ENCODE results near the gene PPP1R9A.

GRCh38 chr7:94973844-94974243 lies 66.5 kb downstream of the PPP1R9A start:
- no peak for TF ChIP-seq CTCF (IDR thresholded peaks at IDR 0.05)
- no peak for TF ChIP-seq POLR2A (IDR thresholded peaks at IDR 0.05)
- TF ChIP-seq POLR2AphosphoS5 (IDR thresholded peaks at IDR 0.05): no peak

Measured in prostate gland (tissue), 2 donors.